Caco-2 (cell line): ENCODE results near the gene MRFAP1. TPM values are rescaled to one million over a fixed set of nuclear protein-coding genes. Genes with fewer than 3 reads are reported as not detected.
A peak's percentile ranks its signal among the peaks of the same experiment; 100 is the strongest.

Experiments
- BruUV-seq: library from RNA; stranded (reverse); fragments of 400-500 nt; replicated peaks from 2 replicates; lab custom pipeline; 2021; lab: Mats Ljungman, UMichigan
- CTCF ChIA-PET: fragments of 300-600 bp; sonication (Branson Sonifier 250); formaldehyde crosslinking; loops from one replicate; lab custom pipeline; 2022; ENCODE audit warnings: antibody characterized with exemption; lab: Charles Lee
- POLR2A ChIA-PET: fragments of 300-600 bp; sonication (Branson Sonifier 250); formaldehyde crosslinking; loops from one replicate; lab custom pipeline; 2022; ENCODE audit warnings: antibody characterized with exemption; lab: Charles Lee
- DNase-seq, 2 experiments: peaks; one replicate each; pipeline versions ENCODE4 v3.0.0 to v3.0.0-alpha.2; 2020 to 2022
- H3K27me3 ChIP-seq: replicated peaks from 2 replicates; pipeline ENCODE4 v1.6.0; 2011; ENCODE audit warnings: low read length; ENCODE audit not compliant: control insufficient read depth, insufficient read depth
- H3K36me3 ChIP-seq: 2 replicates; pipeline ENCODE4 v1.5.1; 2011; ENCODE audit warnings: low read length; ENCODE audit not compliant: control insufficient read depth, insufficient read depth
- H3K4me1 ChIP-seq: fragments of 250-450 bp; sonication (Bioruptor Pico); 2 replicates; pipeline ENCODE4 v1.5.1; 2020; ENCODE audit warnings: mild to moderate bottlenecking
- H3K4me3 ChIP-seq: 2 replicates; pipeline ENCODE4 v1.5.1; 2011; ENCODE audit warnings: low read depth, mild to moderate bottlenecking, control low read depth, low read length
- H3K9me3 ChIP-seq: fragments of 250-450 bp; sonication (Bioruptor Pico); 2 replicates; pipeline ENCODE4 v1.5.1; 2020; ENCODE audit warnings: mild to moderate bottlenecking, moderate library complexity
- H3K27ac Mint-ChIP-seq: one replicate; pipeline ENCODE4 v1.8.0; 2022; ENCODE audit warnings: mixed read lengths; ENCODE audit not compliant: unreplicated experiment
- H3K27me3 Mint-ChIP-seq: one replicate; pipeline ENCODE4 v1.8.0; 2022; ENCODE audit warnings: mixed read lengths; ENCODE audit not compliant: insufficient read depth, unreplicated experiment
- H3K36me3 Mint-ChIP-seq: one replicate; pipeline ENCODE4 v1.8.0; 2022; ENCODE audit warnings: mild to moderate bottlenecking, mixed read lengths; ENCODE audit not compliant: insufficient read depth, unreplicated experiment
- H3K4me1 Mint-ChIP-seq: one replicate; pipeline ENCODE4 v1.8.0; 2022; ENCODE audit warnings: low read depth, mixed read lengths; ENCODE audit not compliant: unreplicated experiment
- H3K4me3 Mint-ChIP-seq: one replicate; pipeline ENCODE4 v1.8.0; 2022; ENCODE audit warnings: mild to moderate bottlenecking, moderate library complexity, mixed read lengths; ENCODE audit not compliant: unreplicated experiment
- H3K9me3 Mint-ChIP-seq: one replicate; pipeline ENCODE4 v1.8.0; 2022; ENCODE audit warnings: mixed read lengths; ENCODE audit not compliant: unreplicated experiment
- intact Hi-C: fragments of 100-400 bp; cut with micrococcal nuclease; formaldehyde crosslinking; loops from one replicate; pipeline ENCODE4 v1.10.0; 2022; ENCODE audit not compliant: unreplicated experiment
- total RNA-seq: library from RNA; stranded (reverse); gene quantifications from 2 replicates; pipeline ENCODE4 v1.2.3, GENCODE V29; 2022
- TF ChIP-seq, protein P1 (sequence below), 2 experiments: fragments of 200-600 bp in 1 of 2; IDR thresholded peaks; 1 replicate in 1 of 2; 2 replicates in 1 of 2; pipeline versions ENCODE4 v1.5.1 to v1.8.0; 2011 to 2022; ENCODE audit warnings: antibody characterized with exemption in 1 of 2, control low read depth in 1 of 2, inconsistent platforms in 1 of 2, low read depth in 1 of 2, low read length in 1 of 2, mild to moderate bottlenecking in 1 of 2, moderate library complexity in 1 of 2; ENCODE audit not compliant: insufficient read depth in 1 of 2, severe bottlenecking in 1 of 2, unreplicated experiment in 1 of 2

The MRFAP1 gene
- total RNA-seq, 1 experiment from 2014 or later, result 254 TPM

DNA sequence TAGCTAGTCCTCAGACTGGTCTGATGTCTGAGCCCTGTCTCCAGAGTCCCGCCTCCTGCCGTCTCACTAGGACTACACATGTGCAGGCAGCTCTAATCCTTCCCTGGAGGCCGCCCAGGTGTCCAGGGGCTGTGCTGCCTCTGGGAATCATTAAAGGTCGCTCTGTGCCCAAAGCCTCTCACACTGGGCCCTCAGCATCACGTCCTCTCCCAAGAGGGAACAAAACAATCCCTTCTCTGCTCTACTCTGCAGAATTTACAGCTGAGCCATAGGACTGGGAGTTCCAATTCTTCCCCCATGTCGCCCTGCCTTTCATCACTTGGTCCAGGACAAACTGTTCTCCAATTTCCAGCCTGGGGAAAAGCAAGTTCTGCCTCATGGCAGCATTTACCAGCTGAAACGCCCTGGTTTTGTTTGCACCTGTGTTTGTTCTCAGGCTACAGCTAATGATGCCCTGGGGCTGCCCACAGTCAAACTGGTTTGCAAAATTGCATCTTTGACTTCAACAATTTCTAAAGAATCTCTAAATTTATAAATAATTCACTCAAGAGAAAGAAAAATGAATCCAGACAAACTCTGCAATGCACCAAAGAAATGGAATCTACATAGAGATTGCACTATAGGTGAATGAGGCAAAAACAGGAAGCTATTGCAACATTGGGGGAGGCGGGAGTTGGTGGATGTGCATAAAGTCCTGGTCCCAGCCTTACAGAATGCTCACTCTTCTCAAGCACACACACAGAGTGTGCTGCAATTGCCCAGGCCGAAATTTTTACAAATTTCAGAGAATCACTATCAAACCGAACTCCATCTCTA is 7.2 kb upstream of the MRFAP1 start:
- H3K4me1 ChIP-seq, result peaks cover 6% of the 10 kb centered on the region
- H3K9me3 ChIP-seq, result no peaks in the 10 kb centered on the region
- intact Hi-C loops, result no loop called here
- Mint-ChIP-seq H3K4me1 (no peaks in the 10 kb centered on the region), H3K27me3 (no peaks in the 10 kb centered on the region), H3K4me3 (no peak overlapping the region), H3K36me3 (peaks cover 5% of the 10 kb centered on the region), H3K9me3 (no peaks in the 10 kb centered on the region), H3K27ac (peak overlapping the region; percentile 87)
- CTCF ChIA-PET, result interaction anchor here (1.0 kb wide), 1 partner anchor 42 kb away, joined by 4 read pairs; no protein-coding TSS in a partner anchor
- H3K4me3 ChIP-seq, result no peak overlapping the region
- POLR2A ChIA-PET, result no interaction called here
- peak in 1 of 2 experiments; percentile 54 for DNase-seq
- H3K36me3 ChIP-seq, result no peaks in the 10 kb centered on the region
- BruUV-seq, result no TSS peak
- H3K27me3 ChIP-seq, result no peaks in the 10 kb centered on the region
- TF ChIP-seq, protein P1, sequence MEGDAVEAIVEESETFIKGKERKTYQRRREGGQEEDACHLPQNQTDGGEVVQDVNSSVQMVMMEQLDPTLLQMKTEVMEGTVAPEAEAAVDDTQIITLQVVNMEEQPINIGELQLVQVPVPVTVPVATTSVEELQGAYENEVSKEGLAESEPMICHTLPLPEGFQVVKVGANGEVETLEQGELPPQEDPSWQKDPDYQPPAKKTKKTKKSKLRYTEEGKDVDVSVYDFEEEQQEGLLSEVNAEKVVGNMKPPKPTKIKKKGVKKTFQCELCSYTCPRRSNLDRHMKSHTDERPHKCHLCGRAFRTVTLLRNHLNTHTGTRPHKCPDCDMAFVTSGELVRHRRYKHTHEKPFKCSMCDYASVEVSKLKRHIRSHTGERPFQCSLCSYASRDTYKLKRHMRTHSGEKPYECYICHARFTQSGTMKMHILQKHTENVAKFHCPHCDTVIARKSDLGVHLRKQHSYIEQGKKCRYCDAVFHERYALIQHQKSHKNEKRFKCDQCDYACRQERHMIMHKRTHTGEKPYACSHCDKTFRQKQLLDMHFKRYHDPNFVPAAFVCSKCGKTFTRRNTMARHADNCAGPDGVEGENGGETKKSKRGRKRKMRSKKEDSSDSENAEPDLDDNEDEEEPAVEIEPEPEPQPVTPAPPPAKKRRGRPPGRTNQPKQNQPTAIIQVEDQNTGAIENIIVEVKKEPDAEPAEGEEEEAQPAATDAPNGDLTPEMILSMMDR (IDR thresholded peaks at IDR 0.05; ENCODE audit: insufficient read depth in 1 of 2, low read depth in 1 of 2, low read length in 1 of 2, severe bottlenecking in 1 of 2, unreplicated experiment in 1 of 2), result no peak

DNA sequence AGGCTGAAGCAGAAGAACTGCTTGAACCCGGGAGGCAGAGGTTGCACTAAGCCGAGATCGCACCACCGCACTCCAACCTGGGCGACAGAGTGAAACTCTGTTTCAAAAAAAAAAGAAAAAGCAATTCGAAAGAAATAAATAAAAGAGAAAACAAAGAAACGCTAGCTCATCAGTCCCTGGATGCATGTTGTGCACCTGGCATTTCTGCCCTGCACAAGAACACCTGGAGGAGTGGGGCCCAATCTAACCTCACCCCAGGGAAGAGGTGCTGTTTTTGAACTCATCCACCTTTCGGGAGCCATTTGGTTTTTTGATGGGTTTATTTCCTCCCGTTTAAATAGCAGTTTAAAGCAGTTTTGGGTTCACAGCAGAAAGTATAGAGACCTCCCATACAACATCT is 5.7 kb upstream of the MRFAP1 start:
- Mint-ChIP-seq H3K4me1 (no peaks in the 10 kb centered on the region), H3K36me3 (peaks cover 5% of the 10 kb centered on the region), H3K27me3 (no peaks in the 10 kb centered on the region), H3K4me3 (no peak overlapping the region), H3K27ac (no peak overlapping the region), H3K9me3 (no peaks in the 10 kb centered on the region)
- POLR2A ChIA-PET, result no interaction called here
- TF ChIP-seq, protein P1 (IDR thresholded peaks at IDR 0.05; ENCODE audit: insufficient read depth in 1 of 2, low read depth in 1 of 2, low read length in 1 of 2, severe bottlenecking in 1 of 2, unreplicated experiment in 1 of 2), result no peak
- no TSS peak for BruUV-seq
- DNase-seq, result no peak
- Histone ChIP-seq H3K9me3 (no peaks in the 10 kb centered on the region), H3K4me3 (no peak overlapping the region), H3K27me3 (no peaks in the 10 kb centered on the region), H3K4me1 (peaks cover 6% of the 10 kb centered on the region), H3K36me3 (no peaks in the 10 kb centered on the region)
- intact Hi-C loops, result no loop called here
- CTCF ChIA-PET, result no interaction called here

GRCh38 chr4:6639137-6639680 is 1.3 kb upstream of the MRFAP1 start:
- Histone ChIP-seq H3K27me3 (no peaks in the 10 kb centered on the region), H3K4me1 (peaks cover 4% of the 10 kb centered on the region; the same call in 1 of the 2 replicates), H3K4me3 (no peak overlapping the region), H3K9me3 (no peaks in the 10 kb centered on the region), H3K36me3 (peaks cover 2% of the 10 kb centered on the region; the same call in 1 of the 2 replicates)
- ChIA-PET POLR2A (no interaction called here), CTCF (no interaction called here)
- Mint-ChIP-seq H3K4me3 (no peak overlapping the region), H3K27ac (no peak overlapping the region), H3K27me3 (no peaks in the 10 kb centered on the region), H3K4me1 (peaks cover 12% of the 10 kb centered on the region), H3K36me3 (peaks cover 32% of the 10 kb centered on the region), H3K9me3 (no peaks in the 10 kb centered on the region)
- no peak for DNase-seq
- no TSS peak for BruUV-seq
- intact Hi-C loops, result no loop called here
- TF ChIP-seq, protein P1 (IDR thresholded peaks at IDR 0.05; ENCODE audit: insufficient read depth in 1 of 2, low read depth in 1 of 2, low read length in 1 of 2, severe bottlenecking in 1 of 2, unreplicated experiment in 1 of 2), result no peak
